Sigmoid colon (tissue), 7 donors: ENCODE results near the gene APBB2. TPM values are rescaled to one million over a fixed set of nuclear protein-coding genes. Genes with fewer than 3 reads are reported as not detected.
A peak's percentile ranks its signal among the peaks of the same experiment; 100 is the strongest.

Experiments
- DNase-seq: peaks from one replicate; pipeline ENCODE4 v3.0.0-alpha.2; 2019
- H3K27ac ChIP-seq, 4 donors: fragments of 200-600 bp; sonication (generic); one replicate each; pipeline ENCODE4 v1.5.1; 2016 to 2019; ENCODE audit warnings: mild to moderate bottlenecking in 1 of 4
- H3K27me3 ChIP-seq, 3 donors: fragments of 200-600 bp; sonication (generic); one replicate each; pipeline ENCODE4 v1.5.1; 2019; ENCODE audit warnings: mild to moderate bottlenecking in 1 of 3
- H3K36me3 ChIP-seq, 4 donors: fragments of 200-600 bp; sonication (generic); one replicate each; pipeline ENCODE4 v1.5.1; 2016 to 2019
- H3K4me1 ChIP-seq, 4 donors: fragments of 200-600 bp; sonication (generic); one replicate each; pipeline ENCODE4 v1.5.1; 2017 to 2019
- H3K4me3 ChIP-seq, 4 donors: fragments of 200-600 bp; sonication (generic); one replicate each; pipeline ENCODE4 v1.5.1; 2017 to 2019; ENCODE audit warnings: mild to moderate bottlenecking in 2 of 4, moderate library complexity in 1 of 4
- H3K9me3 ChIP-seq, 4 donors: fragments of 200-600 bp in 3 of 4; sonication (generic) in 3 of 4; one replicate each; pipeline versions ENCODE4 v1.5.1 to v1.6.1; 2013 to 2019
- EP300 ChIP-seq, 4 donors: sonication (generic); formaldehyde crosslinking; IDR thresholded peaks; one replicate each; pipeline ENCODE4 v1.6.1; 2017; ENCODE audit warnings: antibody characterized with exemption in 4 of 4
- POLR2A ChIP-seq, 2 donors: fragments of 450-650 bp; IDR thresholded peaks; one replicate each; pipeline ENCODE4 v1.6.1; 2016; ENCODE audit warnings: antibody characterized with exemption in 2 of 2, mild to moderate bottlenecking in 2 of 2, moderate library complexity in 2 of 2
- POLR2AphosphoS5 ChIP-seq, 4 donors: sonication (generic); formaldehyde crosslinking; IDR thresholded peaks; one replicate each; pipeline ENCODE4 v1.6.1; 2017; ENCODE audit warnings: antibody characterized with exemption in 4 of 4
- WGBS, 2 donors: extraction: QIAGEN DNeasy Blood & Tissue Kit; methylation state at CpG; one replicate each; pipeline ENCODE4 v1.1.7; 2013; 5-methylcytosine and 5-hydroxymethylcytosine counted together
- intact Hi-C: fragments of 100-400 bp; cut with DNase I; formaldehyde crosslinking; loops from one replicate; pipeline ENCODE4 v1.15.1; 2023
- polyA plus RNA-seq, 3 donors: library from polyadenylated mRNA; stranded (reverse); fragments of 200-250 nt; gene quantifications; one replicate each; pipeline ENCODE4 v1.2.3, GENCODE V29; 2013
- total RNA-seq, 4 donors: library from RNA; depleted of rRNA; stranded (reverse); fragments of >200 nt; gene quantifications; one replicate each; pipeline ENCODE4 v1.1.0, GENCODE V29; 2016
- TF ChIP-seq, protein P1 (sequence below), 4 experiments: fragments of 450-650 bp in 3 of 4; fragments of 200-600 bp in 1 of 4; IDR thresholded peaks; one replicate each; pipeline ENCODE4 v1.5.1; 2016 to 2019; ENCODE audit warnings: antibody characterized with exemption in 4 of 4, mild to moderate bottlenecking in 3 of 4, moderate library complexity in 2 of 4
- donor health status: healthy with polysubstance abuse.
- donor health status: Bipolar disorder and iron deficiency.
- donor health status: healthy.

Gene APBB2
- total and polyA plus RNA-seq, 7 donors, result 7.8 to 108 (median 69.1) TPM

DNA sequence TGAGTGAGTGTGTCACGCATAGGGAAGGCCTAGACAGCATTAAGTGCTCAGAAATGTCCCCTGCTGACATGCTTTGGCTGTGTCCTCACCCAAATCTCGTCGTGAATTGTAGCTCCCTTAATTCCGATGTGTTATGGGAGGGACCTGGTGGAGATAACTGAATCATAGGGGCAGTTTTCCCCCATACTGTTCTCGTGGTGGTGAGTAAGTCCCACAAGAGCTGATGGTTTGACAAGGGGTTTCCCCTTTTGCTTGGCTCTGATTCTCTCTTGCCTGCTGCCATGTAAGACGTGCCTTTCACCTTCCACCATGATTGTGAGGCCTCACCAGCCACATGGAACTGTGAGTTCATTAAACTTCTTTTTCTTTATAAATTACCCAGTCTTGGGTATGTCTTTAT is 386.6 kb downstream of the APBB2 start:
- H3K27ac ChIP-seq, result no peak overlapping the region
- intact Hi-C loops, result no loop called here
- TF ChIP-seq POLR2AphosphoS5 (IDR thresholded peaks at IDR 0.05) (no peak), EP300 (IDR thresholded peaks at IDR 0.05) (no peak), POLR2A (IDR thresholded peaks at IDR 0.05) (no peak)
- TF ChIP-seq, protein P1, sequence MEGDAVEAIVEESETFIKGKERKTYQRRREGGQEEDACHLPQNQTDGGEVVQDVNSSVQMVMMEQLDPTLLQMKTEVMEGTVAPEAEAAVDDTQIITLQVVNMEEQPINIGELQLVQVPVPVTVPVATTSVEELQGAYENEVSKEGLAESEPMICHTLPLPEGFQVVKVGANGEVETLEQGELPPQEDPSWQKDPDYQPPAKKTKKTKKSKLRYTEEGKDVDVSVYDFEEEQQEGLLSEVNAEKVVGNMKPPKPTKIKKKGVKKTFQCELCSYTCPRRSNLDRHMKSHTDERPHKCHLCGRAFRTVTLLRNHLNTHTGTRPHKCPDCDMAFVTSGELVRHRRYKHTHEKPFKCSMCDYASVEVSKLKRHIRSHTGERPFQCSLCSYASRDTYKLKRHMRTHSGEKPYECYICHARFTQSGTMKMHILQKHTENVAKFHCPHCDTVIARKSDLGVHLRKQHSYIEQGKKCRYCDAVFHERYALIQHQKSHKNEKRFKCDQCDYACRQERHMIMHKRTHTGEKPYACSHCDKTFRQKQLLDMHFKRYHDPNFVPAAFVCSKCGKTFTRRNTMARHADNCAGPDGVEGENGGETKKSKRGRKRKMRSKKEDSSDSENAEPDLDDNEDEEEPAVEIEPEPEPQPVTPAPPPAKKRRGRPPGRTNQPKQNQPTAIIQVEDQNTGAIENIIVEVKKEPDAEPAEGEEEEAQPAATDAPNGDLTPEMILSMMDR (IDR thresholded peaks at IDR 0.05), result no peak
- H3K4me3 ChIP-seq, result no peak overlapping the region
- no peak for DNase-seq
- H3K4me1 ChIP-seq, result no peaks in the 10 kb centered on the region
- WGBS, 2 donors, result 88 to 91% methylated on average over 6 of the region's 6 CpGs
- H3K27me3 ChIP-seq, result no peaks in the 10 kb centered on the region
- H3K36me3 ChIP-seq, result peaks cover 6 to 65% (median 14%) of the 10 kb centered on the region in 4 donors
- no peaks in the 10 kb centered on the region for H3K9me3 ChIP-seq

DNA sequence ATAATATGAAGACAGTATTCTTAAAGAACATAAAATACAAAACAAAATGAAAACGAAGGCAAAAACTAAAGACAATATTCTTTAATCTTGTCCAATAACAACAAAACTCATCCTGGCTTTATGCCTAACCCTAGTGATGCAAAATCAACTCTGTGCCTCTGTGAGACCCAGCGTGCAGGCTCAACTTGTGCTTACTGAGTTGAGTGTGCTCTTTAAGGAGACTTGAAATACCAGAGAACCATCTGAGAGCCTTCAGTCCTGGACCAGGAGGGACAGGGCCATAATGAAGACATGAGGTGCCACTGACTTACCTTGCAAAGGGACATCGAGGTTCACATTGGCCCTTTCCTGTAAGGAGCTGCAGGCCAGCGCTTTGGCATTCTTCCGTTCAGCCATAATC is 387.5 kb downstream of the APBB2 start:
- H3K36me3 ChIP-seq, result peaks cover 10 to 74% (median 14%) of the 10 kb centered on the region in 4 donors

DNA sequence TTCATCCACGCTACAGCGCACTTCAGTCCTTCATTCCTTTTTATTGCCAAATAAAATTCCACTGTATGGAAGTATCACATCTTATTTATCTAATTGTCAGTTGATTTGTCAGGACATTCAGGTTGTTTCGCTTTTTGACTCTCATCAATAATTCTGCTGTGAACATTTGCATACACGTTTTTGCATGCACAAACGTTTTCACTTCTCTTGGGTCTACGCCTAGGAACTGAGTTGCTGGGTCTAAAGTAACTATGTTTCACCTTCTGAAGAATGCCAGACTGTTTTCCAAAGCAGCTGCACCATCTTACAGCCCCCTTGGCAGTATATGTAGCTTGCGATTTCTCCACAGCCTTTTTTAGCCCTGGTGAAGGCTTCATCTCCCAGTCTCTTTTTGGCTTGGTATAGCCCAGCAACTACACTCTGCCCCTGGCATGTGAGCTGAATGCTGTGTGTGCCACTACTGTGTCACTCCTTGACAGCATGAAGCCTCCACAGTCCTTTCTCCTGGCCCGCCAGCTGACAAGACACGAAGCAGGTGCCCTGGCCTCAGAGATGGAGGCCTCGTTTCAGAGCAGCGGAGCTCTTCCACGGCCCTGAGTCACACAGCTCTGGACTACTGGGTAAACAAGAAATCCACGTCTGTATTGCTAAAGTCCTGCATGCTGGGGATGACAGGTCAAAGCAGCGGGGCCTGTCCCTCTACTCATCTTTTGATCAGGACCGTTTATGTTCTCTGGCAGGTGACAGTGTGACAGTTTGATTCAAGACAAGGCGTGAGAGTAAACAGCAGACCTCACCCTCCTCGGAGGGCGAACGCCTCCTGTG is 389.1 kb downstream of the APBB2 start:
- WGBS, 2 donors, result 83 to 88% methylated on average over 19 of the region's 19 CpGs

More for the DNA sequence above, 387.5 kb downstream of the APBB2 start:
- 94 to 95% methylated on average over 5 of the region's 5 CpGs for WGBS, 2 donors
- Histone ChIP-seq H3K4me3 (no peak overlapping the region), H3K9me3 (no peaks in the 10 kb centered on the region), H3K4me1 (no peaks in the 10 kb centered on the region), H3K27ac (no peak overlapping the region), H3K27me3 (no peaks in the 10 kb centered on the region)
- intact Hi-C loops, result no loop called here
- DNase-seq, result no peak
- TF ChIP-seq POLR2AphosphoS5 (IDR thresholded peaks at IDR 0.05) (no peak), EP300 (IDR thresholded peaks at IDR 0.05) (no peak), POLR2A (IDR thresholded peaks at IDR 0.05) (no peak)
- TF ChIP-seq, protein P1 (IDR thresholded peaks at IDR 0.05), result no peak

DNA sequence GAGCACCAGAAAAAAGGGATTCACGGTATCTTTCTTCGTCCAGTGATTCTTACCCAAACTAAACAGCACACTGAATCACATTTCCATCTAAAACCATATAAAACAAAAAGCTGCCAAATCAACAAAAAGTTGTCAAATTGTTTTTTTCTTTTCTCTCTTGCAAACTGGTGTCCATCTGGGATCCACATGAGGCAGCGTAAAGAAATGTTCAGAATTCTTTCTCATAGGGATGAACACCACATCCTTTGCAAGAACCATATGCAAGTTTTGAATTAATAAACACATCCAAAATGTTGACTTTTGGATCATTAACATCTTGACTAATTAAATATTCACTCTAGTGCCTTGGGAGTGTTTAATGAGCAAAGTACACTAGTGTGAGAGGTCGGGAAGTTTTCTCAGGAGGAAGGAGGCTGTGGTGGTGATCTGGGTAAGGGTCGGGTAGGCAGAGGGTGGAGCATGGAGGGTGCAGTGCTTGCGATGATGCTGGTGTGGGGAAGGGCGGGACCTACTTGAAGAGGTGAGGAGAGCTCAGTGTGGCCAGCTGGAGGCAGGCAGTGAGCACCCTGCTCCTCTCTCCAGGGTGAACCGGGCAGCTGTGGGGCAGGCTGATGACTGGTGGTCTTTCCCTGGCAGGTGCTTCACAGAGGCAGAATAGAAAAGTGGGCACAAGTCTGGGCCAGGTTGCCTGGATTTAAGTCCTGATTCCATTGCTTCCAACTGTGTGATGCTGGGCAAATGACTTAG is 391.7 kb downstream of the APBB2 start:
- H3K4me3 ChIP-seq, result no peak overlapping the region
- no peaks in the 10 kb centered on the region for H3K9me3 ChIP-seq
- intact Hi-C loops, result no loop called here
- no peaks in the 10 kb centered on the region for H3K4me1 ChIP-seq
- H3K27me3 ChIP-seq, result no peaks in the 10 kb centered on the region
- DNase-seq, result no peak
- no peak overlapping the region for H3K27ac ChIP-seq
- TF ChIP-seq, protein P1 (IDR thresholded peaks at IDR 0.05), result no peak
- no peak for TF ChIP-seq EP300 (IDR thresholded peaks at IDR 0.05)
- no peak for TF ChIP-seq POLR2A (IDR thresholded peaks at IDR 0.05)
- TF ChIP-seq POLR2AphosphoS5 (IDR thresholded peaks at IDR 0.05), result no peak
- WGBS, 2 donors, result 87 to 90% methylated on average over 8 of the region's 8 CpGs
- peaks cover 10 to 69% (median 17%) of the 10 kb centered on the region in 4 donors for H3K36me3 ChIP-seq

More for the DNA sequence above, 389.1 kb downstream of the APBB2 start:
- peak overlapping the region in 3 of 4 donors; percentile 12 to 35 (median 25) for H3K27ac ChIP-seq
- no peak for DNase-seq
- no peaks in the 10 kb centered on the region for H3K9me3 ChIP-seq
- H3K36me3 ChIP-seq, result peaks cover 10 to 85% (median 22%) of the 10 kb centered on the region in 4 donors
- no peaks in the 10 kb centered on the region for H3K27me3 ChIP-seq
- no peaks in the 10 kb centered on the region for H3K4me1 ChIP-seq
- no peak for TF ChIP-seq POLR2A (IDR thresholded peaks at IDR 0.05)
- TF ChIP-seq EP300 (IDR thresholded peaks at IDR 0.05), result no peak
- TF ChIP-seq, protein P1 (IDR thresholded peaks at IDR 0.05), result no peak
- no peak for TF ChIP-seq POLR2AphosphoS5 (IDR thresholded peaks at IDR 0.05)
- intact Hi-C loops, result no loop called here
- no peak overlapping the region for H3K4me3 ChIP-seq
